ACC112 (cell line): ENCODE measurements around the gene TBC1D14.
"Not testable (repeated sequence)": the region's sequence is repeated elsewhere in the genome, so short reads cannot be mapped to it uniquely, and the experiment has no call there.

Experiments used
- H2AFZ ChIP-seq: fragments of 200-600 bp; sonication (generic); one replicate; pipeline ENCODE4 v1.6.0; 2017; ENCODE audit warnings: antibody characterized with exemption, low read length; ENCODE audit not compliant: unreplicated experiment
- H3K27ac ChIP-seq: fragments of 200-600 bp; sonication (generic); 2 replicates; pipeline ENCODE4 v1.5.1; 2014; ENCODE audit warnings: low read depth, mild to moderate bottlenecking, antibody characterized with exemption, low read length, moderate library complexity
- H3K27me3 ChIP-seq: fragments of 200-600 bp; sonication (generic); 2 replicates; pipeline ENCODE4 v1.6.1; 2014; ENCODE audit warnings: mild to moderate bottlenecking, antibody characterized with exemption, low read length, moderate library complexity, mixed read lengths; ENCODE audit not compliant: insufficient read depth
- H3K36me3 ChIP-seq: fragments of 200-600 bp; sonication (generic); 2 replicates; pipeline ENCODE4 v1.6.1; 2016; ENCODE audit warnings: mild to moderate bottlenecking, antibody characterized with exemption, low read length, moderate library complexity, mixed read lengths; ENCODE audit not compliant: insufficient read depth
- H3K4me1 ChIP-seq: fragments of 200-600 bp; sonication (generic); one replicate; pipeline ENCODE4 v1.6.1; 2016; ENCODE audit warnings: low read length, mixed read lengths; ENCODE audit not compliant: insufficient read depth, unreplicated experiment, control insufficient read depth
- H3K4me3 ChIP-seq: fragments of 200-600 bp; sonication (generic); 2 replicates; pipeline ENCODE4 v1.5.1; 2014; ENCODE audit warnings: mild to moderate bottlenecking, low read depth, low read length
- H3K79me2 ChIP-seq: fragments of 200-600 bp; sonication (generic); one replicate; pipeline ENCODE4 v1.6.0; 2016; ENCODE audit warnings: low read length; ENCODE audit not compliant: control insufficient read depth, unreplicated experiment, insufficient read depth

The TBC1D14 gene

DNA sequence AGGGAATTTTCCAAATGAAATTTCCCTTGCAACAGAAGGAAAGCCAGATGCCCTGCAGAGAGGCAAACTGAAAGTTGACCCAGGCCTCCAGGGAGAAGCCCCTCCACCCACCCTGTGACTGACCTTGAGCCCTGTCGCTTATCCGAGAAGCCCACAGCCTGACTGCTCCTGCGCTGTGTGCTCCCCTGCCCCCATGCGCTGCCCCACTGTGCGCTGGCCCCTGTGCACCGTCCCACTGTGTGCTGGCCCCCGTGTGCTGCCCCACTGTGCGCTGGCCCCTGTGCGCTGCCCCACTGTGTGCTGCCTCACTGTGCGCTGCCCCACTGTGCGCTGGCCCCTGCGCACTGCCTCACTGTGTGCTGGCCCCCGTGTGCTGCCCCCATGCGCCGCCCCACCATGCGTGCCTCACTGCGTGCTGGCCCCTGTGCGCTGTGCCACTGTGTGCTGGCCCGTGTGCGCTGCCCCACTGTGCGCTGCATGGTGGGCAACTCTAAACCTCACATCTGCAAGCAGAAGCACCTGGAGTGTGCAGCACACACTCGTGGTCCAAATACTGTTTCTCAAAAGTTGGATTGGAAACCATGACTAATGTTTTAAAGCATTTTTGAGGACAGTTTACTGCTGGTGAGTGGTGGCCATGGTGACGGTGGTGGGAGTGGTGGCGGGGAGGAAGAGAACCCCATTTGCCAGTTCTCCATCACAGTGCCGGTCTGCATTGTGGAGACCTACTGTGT is 166.5 kb downstream of the TBC1D14 start:
- Histone ChIP-seq H2AFZ (no peak overlapping the region), H3K27me3 (peaks cover 9% of the 10 kb centered on the region), H3K27ac (no peak overlapping the region), H3K36me3 (no peaks in the 10 kb centered on the region), H3K4me1 (peaks cover 4% of the 10 kb centered on the region), H3K79me2 (no peaks in the 10 kb centered on the region), H3K4me3 (no peak overlapping the region)

DNA sequence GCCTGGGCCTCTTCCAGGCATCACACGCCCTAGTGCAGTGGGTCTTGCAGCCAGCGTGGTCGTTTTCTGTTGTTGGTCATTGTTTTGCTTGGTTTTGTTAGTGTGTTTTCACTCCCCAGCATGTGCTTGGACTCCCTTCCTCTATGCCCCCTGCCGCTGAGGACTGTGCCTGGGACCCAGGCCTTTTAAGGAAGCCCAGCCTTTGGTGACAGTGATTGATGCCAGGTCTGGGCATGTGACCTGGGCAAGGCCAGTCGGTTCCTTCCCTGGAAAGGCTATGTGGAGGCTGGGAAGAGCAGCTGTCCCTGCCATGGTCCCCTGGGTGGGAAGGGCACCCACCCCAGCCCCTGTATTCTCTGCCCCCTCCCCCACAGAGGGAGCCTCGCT is 167.1 kb downstream of the TBC1D14 start:
- peaks cover 14% of the 10 kb centered on the region for H3K27me3 ChIP-seq
- H3K79me2 ChIP-seq = no peaks in the 10 kb centered on the region
- H3K4me1 ChIP-seq = peaks cover 4% of the 10 kb centered on the region
- no peak overlapping the region for H3K27ac ChIP-seq
- no peak overlapping the region for H3K4me3 ChIP-seq
- H3K36me3 ChIP-seq = no peaks in the 10 kb centered on the region
- H2AFZ ChIP-seq = no peak overlapping the region

DNA sequence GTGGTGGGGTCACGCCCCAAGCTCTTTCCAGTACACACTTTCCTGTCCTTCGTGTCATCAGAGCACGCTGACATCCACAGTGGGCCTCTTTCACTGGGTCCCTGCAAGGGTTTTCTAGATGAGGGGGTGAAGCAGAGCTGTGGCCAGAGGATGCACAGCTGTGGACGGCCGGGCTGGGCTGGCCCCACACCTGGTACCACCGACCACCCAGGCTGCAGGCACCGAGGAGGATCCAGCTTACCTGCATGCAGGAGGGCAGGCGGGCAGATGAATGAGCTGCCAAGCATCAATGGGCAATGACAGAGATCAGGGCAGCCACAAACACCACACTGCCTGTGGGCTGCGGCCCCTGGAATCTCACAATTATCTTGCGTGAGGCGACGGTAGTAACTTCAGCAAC is 167.7 kb downstream of the TBC1D14 start:
- no peak overlapping the region for H3K4me3 ChIP-seq
- peaks cover 14% of the 10 kb centered on the region for H3K27me3 ChIP-seq
- no peaks in the 10 kb centered on the region for H3K79me2 ChIP-seq
- H2AFZ ChIP-seq = no peak overlapping the region
- H3K27ac ChIP-seq = no peak overlapping the region
- H3K4me1 ChIP-seq = peaks cover 4% of the 10 kb centered on the region
- no peaks in the 10 kb centered on the region for H3K36me3 ChIP-seq

DNA sequence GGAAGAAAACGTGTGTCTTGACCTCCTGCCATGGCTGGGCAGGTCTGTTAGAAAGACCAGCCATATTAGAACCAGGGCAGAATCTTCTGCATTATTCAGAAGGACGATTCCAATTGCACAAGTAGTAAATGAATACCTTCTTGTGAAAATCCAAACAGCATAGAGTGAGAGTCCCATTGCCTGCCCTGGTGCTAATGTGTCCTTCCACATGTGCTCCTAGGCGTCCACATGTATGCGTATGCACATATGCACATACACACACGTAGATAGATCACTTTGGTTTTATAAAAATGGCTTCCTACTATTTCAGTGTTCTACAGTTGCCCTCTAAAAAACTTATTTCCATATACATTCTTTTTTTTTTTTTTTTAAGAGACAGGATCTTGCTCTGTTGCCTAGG is 168.4 kb downstream of the TBC1D14 start:
- Histone ChIP-seq H3K4me3 (no peak overlapping the region), H3K79me2 (no peaks in the 10 kb centered on the region), H3K4me1 (peaks cover 4% of the 10 kb centered on the region), H3K36me3 (no peaks in the 10 kb centered on the region), H2AFZ (no peak overlapping the region), H3K27me3 (peaks cover 18% of the 10 kb centered on the region), H3K27ac (no peak overlapping the region)

DNA sequence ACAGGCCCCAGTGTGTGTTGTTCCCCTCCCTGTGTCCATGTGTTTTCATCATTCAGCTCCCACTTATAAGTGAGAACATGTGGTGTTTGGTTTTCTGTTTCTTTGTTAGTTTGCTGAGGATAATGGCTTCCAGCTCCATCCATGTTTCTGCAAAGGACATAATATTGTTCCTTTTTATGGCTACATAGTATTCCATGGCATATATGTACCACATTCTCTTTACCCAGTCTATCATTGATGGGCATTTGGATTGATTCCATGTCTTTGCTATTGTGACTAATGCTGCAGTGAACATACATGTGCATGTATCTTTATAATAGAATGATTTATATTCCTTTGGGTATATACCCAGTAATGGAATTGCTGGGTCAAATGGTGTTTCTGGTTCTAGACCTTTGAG is 169.9 kb downstream of the TBC1D14 start:
- not testable (repeated sequence) for H3K27ac ChIP-seq, H3K4me1 ChIP-seq, H3K36me3 ChIP-seq, H2AFZ ChIP-seq, H3K4me3 ChIP-seq, H3K79me2 ChIP-seq
- H3K27me3 ChIP-seq = peaks cover 30% of the 10 kb centered on the region

DNA sequence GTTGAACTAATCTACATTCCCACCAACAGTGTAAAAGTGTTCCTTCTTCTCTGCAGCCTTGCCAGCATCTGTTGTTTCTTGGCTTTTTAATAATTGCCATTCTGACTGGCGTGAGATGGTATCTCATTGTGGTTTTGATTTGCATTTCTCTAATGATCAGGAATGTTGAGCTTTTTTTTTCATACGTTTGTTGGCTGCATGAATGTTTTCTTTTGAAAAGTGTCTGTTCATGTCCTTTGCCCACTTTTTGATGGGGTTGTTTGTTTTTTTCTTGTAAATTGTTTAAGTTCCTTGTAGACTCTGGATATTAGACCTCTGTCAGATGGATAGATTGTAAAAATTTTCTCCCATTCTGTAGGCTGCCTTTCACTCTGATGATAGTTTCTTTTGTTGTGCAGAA is 170.3 kb downstream of the TBC1D14 start:
- H3K27me3 ChIP-seq = peaks cover 31% of the 10 kb centered on the region
- not testable (repeated sequence) for H2AFZ ChIP-seq, H3K36me3 ChIP-seq, H3K4me1 ChIP-seq, H3K27ac ChIP-seq, H3K4me3 ChIP-seq, H3K79me2 ChIP-seq
